AG20443 (cell line): ENCODE data around the gene KRT3.

Experiments
- DNase-seq: peaks from one replicate; pipeline ENCODE4 v3.0.0; 2012; ENCODE audit warnings: low spot score, mixed read lengths

Gene KRT3

GRCh38 chr12:52827499-52828090, 31.7 kb upstream of the KRT3 start:
- DNase-seq = no peak

GRCh38 chr12:52826611-52827498, 30.9 kb upstream of the KRT3 start:
- DNase-seq = no peak

DNA sequence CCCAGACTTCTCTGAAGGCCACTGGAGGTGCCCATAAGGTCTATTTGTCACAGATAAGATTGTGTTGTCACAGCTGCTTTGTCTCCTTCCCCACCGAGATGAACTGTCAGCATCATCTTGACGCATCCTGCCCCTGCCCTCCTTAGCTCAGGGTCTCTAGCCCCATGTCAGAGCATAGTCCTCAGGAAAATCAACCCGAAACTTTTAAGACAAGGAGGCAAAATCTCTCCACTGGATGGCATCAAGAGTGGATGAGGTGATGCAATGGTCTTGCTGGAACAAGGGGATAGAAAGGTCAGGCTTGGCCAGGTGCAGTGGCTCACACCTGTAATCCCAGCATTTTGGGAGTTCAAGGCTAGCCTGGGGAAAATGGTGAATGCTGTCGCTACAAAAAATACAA, 30.0 kb upstream of the KRT3 start:
- no peak for DNase-seq

GRCh38 chr12:52824741-52825410, 29.0 kb upstream of the KRT3 start:
- no peak for DNase-seq

- DNase-seq = no peak
Measured at GRCh38 chr12:52823761-52824450, 28.0 kb upstream of the KRT3 start.

DNA sequence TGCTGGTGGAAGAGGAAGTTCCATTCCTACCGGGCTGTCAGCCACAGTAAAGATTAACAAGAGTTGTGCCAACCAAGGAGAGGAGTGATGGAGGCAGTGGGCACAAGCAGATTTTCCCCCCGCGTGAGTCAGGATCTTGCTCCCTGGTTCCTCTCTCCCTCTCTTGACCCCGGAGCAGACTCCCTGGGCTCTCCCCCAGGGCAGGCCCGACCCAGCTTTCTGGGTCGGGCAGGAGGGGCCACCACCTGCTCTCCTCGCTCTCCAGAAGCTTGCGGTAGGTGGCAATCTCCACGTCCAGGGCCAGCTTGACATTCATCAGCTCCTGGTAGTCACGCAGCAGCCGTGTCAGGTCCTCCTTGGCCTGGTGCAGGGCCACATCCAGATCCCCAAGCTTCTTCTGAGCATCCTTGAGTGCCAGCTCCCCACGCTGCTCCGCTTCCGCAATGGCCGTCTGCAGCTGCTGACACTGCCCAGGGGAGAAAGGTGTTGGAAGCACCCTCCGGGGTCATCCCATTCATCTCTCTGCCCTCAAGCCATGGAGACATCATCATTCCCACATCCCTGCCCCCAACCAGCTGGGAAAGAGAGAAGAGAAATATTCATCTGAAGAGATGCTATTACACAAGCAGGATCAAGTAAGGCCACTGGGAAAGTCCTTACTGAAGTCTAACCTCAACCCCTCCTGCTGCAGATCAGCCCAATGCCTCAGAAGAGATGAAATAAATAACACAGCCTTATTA, 27.0 kb upstream of the KRT3 start:
- no peak for DNase-seq

DNA sequence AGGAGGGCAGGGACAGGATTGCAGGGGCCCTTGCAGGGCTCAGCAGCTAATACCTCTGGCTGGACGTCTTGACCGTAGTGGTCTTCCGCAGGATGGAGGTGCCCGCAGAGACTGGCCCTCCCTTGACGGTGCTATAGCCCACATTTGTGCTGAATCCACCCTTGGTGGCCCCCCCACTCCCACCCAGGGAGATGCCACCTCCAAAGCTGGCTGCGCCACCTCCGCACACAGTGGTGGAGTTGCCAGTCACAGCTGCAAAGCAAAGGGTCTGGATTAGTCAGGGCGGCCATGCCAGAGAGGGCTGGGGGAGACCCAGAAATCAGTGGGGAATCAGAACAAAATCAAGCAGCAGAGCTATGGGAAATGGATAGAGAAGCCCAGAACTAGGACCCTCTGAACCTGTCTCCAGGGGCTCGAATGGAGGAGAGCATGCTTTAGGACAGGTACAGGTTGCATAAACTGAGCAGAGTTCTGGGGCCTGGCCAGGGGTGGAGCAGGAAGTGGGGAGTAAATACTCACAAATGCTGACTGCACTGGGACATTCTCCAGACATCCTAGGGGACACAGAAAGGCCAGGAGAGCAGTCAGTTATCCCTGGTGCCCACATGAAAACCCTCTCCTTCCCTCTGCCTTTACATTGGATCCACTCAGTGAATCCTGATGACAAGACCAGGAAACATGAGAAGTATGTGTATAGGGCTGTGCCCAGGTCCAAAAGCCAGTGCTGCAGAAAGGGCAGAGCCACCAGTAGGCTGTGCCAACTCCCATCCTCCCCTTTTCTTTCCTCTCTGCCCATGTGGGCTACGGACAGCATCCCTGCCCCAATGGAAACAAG, 26.1 kb upstream of the KRT3 start:
- peak; percentile 30 for DNase-seq

DNA sequence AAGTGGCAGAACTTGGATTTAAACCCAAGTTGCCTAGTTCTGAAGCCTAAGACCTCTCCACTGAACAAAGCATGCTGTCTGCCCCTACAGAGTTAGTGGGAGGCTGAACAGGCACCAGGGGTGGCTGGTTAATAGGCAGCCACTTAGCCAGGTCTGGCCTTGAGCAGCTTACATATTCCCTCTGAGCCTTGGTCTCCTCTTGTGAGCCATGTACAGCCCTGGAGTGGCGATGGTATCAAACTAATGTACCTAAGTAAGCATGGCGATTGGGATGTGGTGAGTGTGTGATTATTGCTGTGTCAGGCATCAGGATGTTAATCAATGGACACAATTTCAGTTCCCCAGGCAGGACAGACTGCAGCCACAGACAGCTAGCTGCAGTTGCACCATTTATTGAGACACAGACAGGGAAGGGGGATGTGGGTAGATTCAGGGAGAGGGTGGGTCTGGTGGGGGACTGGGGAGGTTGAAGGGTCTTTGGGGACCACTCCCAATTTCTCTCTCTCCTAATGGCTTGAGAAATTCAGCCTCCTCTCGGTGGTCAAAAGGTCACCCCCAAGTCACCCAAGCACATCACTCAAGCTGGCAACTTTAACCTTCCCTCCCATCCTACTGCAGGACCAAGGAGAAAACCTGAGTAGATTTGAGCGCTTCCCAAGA, 25.3 kb upstream of the KRT3 start:
- no peak for DNase-seq

GRCh38 chr12:52820521-52820920, 24.6 kb upstream of the KRT3 start:
- no peak for DNase-seq

GRCh38 chr12:52819731-52820510, 24.0 kb upstream of the KRT3 start:
- no peak for DNase-seq

GRCh38 chr12:52818887-52819420, 23.0 kb upstream of the KRT3 start:
- no peak for DNase-seq

DNA sequence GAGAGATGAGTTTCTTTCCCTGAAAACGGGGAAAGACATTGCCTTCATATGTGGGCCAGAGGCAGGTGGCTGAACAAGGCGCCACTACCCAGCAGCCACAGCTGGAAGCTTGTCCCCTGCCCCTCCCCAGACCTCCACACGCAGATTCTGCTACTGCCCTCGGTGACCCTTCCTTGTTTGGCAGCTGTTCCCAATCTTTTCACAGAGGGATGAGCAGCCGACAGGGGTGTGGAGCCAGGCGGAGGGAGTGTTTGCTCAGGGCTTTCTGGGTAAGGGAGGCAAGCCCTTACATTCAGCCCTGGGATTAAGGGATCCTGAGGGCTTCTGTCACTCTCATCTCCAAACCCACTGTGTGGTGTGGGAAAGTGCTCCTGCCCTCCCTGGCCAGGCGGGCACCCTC, 22.5 kb upstream of the KRT3 start:
- DNase-seq = no peak

GRCh38 chr12:52817699-52818238, 21.9 kb upstream of the KRT3 start:
- no peak for DNase-seq

GRCh38 chr12:52817003-52817698, 21.2 kb upstream of the KRT3 start:
- no peak for DNase-seq

DNA sequence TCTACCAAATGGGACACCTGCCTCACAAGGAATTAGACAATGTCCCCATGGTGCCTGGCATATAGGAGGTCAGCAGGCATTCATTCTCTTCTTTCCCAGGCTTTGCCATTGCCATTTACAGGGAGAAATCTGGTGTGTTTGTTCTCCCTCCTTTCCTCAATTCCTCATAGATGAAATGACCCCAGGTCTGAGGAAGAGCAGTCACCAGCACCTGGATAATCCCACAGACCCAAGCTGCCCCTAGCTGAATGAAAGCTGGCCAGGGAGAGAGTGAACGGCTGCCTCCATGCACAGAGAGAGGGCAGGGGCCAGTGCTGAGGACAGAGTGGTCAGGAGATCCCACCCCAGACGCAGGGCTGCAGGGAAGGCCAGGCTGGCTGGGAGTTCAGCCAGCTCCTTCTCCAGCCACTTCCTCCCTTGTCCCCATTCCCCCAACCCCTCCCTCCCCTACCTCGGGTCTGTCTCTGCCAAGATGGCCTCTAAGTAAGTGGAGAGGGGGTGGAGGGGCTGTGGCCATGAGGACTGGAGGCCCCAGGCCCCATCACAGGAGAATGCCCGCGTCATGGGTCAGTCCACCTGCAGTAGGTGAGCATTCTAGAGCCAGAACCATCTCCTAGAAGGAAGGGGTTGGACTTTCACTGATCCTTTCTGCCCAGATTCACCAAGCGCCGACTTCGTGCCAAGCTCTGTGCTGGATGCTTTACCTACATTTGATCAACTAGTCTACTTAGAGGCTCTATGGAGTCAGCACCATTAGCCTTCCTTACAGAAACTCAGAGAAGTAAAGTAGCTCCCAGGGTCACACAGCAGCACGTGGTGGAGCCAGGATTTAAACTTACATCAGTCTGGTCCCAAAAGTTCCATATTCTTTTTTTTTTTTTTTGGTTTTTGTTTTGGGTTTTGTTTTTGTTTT, 20.0 kb upstream of the KRT3 start:
- no peak for DNase-seq

GRCh38 chr12:52815161-52815560, 19.2 kb upstream of the KRT3 start:
- DNase-seq = no peak

- DNase-seq = no peak
Measured at GRCh38 chr12:52814710-52815155, 18.8 kb upstream of the KRT3 start.
